HG03159 (cell line): Measurements from ENCODE around the gene INO80.
"Not testable (repeated sequence)": the region's sequence is repeated elsewhere in the genome, so short reads cannot be mapped to it uniquely, and the experiment has no call there.

Experiments
- ATAC-seq: cut with Tn5 transposase; IDR thresholded peaks from one replicate; pipeline ENCODE4 v1.9.1; 2021; ENCODE audit warnings: mild to moderate bottlenecking, moderate library complexity; ENCODE audit not compliant: unreplicated experiment

Gene INO80, protein sequence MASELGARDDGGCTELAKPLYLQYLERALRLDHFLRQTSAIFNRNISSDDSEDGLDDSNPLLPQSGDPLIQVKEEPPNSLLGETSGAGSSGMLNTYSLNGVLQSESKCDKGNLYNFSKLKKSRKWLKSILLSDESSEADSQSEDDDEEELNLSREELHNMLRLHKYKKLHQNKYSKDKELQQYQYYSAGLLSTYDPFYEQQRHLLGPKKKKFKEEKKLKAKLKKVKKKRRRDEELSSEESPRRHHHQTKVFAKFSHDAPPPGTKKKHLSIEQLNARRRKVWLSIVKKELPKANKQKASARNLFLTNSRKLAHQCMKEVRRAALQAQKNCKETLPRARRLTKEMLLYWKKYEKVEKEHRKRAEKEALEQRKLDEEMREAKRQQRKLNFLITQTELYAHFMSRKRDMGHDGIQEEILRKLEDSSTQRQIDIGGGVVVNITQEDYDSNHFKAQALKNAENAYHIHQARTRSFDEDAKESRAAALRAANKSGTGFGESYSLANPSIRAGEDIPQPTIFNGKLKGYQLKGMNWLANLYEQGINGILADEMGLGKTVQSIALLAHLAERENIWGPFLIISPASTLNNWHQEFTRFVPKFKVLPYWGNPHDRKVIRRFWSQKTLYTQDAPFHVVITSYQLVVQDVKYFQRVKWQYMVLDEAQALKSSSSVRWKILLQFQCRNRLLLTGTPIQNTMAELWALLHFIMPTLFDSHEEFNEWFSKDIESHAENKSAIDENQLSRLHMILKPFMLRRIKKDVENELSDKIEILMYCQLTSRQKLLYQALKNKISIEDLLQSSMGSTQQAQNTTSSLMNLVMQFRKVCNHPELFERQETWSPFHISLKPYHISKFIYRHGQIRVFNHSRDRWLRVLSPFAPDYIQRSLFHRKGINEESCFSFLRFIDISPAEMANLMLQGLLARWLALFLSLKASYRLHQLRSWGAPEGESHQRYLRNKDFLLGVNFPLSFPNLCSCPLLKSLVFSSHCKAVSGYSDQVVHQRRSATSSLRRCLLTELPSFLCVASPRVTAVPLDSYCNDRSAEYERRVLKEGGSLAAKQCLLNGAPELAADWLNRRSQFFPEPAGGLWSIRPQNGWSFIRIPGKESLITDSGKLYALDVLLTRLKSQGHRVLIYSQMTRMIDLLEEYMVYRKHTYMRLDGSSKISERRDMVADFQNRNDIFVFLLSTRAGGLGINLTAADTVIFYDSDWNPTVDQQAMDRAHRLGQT (N-terminal part only)

DNA sequence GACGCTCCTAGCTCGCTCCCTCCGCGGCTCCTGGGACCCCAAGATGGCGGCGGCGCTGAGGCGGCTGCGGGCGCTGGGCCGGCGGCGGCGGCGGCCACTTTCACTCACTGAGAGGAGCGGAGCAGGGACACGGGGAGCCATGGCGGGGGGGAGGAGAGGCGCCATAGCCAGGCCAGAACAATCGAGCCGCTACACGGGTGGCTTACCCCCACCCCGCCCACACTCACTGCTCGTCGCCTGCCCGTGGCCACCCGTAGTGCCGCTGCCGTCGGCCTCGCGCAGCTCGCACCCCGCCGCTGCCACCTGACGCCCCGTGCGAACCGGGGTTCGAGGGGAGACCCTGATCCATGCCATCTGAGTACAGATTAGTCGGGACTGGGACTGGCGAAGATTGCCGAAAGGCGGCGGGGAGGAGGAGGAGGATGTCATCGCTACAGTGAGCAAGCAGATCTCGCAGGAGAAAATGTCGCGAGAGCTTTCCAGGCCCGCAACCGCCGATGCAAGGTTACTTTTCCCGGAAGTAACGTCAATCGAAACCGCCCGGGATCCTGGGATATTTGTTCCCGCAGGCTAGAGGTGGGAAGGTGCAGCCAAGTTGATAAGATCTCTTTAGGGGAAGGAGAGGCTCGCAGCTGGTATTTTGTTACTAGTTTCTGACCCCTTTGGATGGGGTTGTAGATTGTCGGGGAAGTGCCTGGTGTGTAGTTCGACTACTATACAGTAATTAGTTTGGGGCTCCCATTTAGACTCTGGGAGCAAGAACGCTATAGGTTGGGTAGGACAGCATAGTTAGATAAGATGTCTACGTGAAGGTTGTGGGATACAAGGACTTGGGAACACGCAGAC, at the start of gene INO80:
TSS of gene INO80 (minus strand) at position 165 of the 846 bp plus-strand sequence. CDS start 19,970 bp downstream, outside the sequence.
- peak; percentile 66 for ATAC-seq

DNA sequence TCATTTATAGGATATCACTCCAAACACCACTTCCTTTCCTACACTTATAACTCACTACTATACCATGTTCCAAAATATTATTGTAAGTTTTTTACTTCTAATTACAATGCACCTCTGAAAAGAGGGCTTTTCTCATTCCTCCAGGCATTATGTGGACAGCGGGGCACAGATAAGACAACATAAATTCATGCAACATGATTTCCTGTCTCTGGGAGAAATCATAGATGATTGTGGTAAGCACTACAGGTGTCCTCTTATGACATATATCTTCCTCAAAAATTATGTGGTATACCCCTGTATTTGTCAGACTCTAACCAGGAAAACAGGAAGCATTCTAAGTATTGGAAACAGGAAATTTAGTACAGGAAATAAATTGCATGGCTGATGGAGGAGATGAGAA, 45.7 kb upstream of the INO80 start:
- no peak for ATAC-seq

DNA sequence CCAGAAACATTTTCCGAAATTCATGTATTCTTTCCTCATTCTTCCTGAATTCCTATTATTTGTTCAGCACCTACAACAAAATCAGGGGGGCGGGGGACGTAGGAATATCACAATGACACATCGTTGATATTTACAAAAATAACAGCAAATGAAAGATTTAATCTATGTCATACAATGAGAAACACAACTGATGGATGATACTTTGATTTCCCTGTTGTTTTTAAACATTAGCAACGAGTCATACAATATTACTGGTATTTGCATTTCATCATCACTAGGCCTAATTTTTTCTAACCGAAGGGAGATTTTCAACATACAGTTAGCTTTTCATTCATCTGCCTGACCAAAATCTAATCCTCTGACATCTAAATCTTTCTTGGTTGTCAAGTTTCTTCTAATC, 45.3 kb upstream of the INO80 start:
- no peak for ATAC-seq

DNA sequence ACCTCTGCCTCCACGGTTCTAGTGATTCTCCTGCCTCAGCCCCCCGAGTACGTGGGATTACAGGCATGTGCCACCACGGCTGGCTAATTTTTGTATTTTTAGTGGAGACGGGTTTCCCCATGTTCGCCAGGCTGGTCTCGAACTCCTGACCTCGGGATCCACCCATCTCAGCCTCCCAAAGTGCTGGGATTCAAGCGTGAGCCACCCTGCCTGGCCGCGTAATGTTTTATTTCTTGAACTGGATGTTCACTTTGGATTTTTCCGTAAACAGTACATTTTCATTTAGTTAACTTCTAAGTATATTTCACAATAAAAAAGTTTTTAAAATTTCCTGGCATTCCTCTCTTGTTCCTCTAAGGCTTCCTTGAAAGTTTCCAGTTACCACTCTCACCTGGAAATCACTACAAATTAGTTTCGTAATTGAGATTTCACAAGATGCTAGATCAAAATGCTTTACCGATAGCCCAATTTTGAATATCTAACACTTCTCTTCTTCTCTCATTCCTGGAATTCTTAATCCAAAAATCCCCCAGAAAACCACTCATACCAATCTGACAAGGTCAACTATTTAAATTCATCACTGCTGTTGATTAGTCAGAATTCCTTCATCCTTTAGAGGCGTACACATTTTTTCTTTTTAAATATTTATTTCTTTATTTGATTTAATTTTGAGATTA, 44.7 kb upstream of the INO80 start:
- no peak for ATAC-seq

DNA sequence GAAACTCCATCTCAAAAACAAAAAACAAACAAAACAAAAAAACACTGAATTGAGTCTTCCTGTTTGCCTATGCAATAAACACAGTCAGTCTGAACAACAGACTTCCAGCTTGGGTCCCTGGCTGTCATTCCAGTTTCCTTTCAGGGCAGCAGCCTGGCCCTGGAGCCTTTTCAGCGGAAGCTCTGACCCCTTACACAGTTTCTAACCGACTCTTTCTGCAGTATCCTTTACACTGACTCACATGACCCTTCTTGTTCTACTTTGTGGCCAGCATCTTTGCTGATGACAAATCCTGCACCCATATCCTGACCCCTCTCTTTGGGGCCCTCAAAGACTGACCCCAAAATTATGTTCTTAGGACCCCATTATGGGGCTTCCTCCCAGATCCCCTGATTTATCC, 38.3 kb upstream of the INO80 start:
- ATAC-seq: no peak

DNA sequence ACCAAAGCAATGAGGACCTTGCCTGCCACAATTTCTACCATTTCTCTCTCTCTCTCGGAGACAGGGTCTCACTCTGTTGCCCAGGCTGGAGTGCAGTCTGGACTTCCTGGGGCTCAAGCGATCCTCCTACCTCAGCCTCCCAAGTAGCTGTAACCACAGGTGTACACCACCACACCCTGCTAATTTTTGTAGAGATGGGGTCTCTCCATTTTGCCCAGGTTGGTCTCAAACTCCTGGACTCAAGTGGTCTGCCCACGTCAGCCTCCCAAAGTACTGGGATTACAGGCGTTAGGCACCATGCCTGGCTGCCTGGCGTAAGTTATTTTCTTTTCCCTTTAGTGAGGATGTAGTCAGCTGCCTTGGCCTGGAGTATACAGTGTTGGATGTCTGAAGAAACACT, 37.7 kb upstream of the INO80 start:
- no peak for ATAC-seq

DNA sequence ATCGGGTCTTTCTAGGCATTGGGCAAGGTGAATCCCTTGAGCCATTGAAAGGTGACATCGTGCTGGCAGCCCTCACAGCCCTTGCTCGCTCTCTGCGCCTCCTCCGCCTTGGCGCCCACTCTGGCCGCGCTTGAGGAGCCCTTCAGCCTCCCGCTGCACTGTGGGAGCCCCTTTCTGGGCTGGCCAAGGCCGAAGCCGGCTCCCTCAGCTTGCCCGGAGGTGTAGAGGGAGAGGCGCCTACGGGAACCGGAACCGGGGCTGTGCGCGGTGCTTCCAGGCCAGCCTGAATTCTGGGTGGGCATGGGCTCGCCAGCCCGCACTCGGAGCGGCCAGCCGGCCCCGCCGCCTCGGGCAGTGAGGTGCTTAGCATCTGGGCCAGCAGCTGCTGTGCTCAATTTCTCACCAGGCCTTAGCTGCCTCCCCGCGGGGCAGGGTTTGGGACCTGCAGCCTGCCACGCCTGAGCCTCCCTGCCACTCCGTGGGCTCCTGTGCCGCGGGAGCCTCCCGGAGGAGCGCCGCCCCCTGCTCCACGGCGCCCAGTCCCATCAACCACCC, 35.4 kb upstream of the INO80 start:
- ATAC-seq: no peak

DNA sequence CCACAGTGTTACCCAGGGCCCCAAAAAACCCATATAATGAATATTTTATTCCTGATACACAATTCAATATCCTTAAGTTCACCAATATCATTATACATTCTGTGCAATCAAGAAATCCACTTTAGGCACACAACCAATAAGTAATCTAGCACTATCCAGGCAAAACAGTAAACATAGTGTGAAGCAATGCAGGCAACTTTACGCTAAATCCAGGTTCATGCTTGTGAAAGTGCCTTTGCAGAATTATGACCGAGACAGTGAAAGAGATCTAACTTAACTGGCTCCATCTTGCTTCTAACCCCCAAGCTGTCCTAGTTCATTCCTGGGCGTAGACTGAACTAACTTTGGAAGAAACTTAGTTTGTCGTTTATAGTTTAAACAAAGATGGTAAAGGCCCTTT, 34.2 kb upstream of the INO80 start:
- no peak for ATAC-seq

DNA sequence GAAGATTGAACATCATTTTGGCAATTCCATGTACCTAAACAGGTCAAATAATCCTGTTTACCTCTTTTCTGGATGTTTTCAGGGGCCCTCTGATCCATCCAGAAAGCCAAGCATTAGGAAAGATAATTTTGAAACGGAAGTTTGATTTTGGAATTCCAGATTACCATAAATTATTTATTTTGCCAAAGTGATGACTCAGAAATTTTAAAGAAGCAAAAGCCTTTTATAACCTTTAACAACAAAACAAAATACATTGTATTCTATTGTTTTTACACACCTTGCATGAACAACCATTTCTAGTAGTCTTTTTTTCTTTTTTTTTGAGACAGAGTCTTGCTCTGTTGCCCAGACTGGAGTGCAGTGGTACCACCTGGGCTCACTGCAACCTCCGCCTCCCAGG, 32.0 kb upstream of the INO80 start:
- ATAC-seq: no peak

DNA sequence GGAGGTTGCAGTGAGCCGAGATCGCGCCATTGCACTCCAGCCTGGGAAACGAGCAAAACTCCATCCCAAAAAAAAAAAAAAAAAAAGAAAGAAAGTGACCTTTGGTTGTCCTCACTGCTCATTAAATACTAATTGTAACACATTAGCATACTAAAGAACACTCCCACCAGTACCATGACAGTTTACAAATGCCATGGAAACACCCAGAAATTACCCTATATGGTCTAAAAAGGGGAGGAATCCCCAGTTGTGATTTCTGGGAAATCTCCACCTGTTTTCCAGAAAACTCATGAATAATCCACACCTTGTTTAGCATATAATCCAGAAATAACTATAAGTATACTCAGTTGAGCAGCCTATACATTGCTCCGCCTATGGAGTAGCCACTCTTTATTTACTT, 23.5 kb upstream of the INO80 start:
- ATAC-seq: no peak

DNA sequence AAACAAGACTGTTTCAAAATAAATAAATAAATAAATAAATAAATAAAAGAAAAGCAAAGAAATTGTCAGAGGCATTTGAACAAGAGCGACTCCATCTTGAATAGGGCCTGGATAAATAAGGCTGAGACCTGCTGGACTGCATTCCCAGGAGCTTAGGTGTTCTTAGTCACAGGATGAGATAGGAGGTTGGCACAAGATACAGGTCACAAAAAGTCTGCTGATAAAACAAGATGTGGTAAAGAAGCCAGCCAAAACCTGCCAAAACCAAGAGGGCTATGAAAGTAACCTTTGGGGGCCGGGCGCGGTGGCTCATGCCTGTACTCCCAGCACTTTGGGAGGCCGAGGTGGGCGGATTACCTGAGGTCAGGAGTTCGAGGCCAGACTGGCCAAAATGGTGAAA, 23.0 kb upstream of the INO80 start:
- not testable (repeated sequence) for ATAC-seq

DNA sequence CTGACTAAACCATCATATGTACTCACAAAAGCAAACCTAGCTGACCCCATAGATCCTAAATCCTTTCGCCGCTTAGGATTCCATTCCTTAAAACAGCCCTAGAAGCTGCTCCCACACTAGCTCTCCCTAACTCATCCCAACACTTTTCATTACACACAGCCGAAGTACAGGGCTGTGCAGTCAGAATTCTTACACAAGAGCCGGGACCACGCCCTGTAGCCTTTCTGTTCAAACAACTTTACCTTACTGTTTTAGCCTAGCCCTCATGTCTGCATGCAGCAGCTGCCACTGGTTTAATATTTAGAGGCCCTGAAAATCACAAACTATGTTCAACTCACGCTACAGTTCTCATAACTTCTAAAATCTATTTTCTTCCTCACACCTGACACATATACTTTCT, 19.5 kb upstream of the INO80 start:
- not testable (repeated sequence) for ATAC-seq

DNA sequence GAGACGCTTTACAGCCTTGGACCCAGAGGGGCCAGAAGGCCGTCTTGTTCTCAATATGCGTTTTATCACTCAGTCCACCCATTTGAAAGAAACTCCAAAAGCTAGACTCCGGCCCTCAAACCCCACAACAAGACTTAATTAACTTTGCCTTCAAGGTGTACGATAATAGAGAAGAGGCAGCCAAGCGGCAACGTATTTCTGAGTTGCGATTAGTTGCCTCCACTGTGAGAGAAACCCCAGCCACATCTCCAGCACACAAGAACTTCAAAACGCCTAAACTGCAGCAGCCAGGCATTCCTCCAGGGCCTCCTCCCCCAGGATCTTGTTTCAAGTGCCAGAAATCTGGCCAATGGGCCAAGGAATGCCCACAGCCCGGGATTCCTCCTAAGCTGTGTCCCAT, 17.4 kb upstream of the INO80 start:
- ATAC-seq: no peak

DNA sequence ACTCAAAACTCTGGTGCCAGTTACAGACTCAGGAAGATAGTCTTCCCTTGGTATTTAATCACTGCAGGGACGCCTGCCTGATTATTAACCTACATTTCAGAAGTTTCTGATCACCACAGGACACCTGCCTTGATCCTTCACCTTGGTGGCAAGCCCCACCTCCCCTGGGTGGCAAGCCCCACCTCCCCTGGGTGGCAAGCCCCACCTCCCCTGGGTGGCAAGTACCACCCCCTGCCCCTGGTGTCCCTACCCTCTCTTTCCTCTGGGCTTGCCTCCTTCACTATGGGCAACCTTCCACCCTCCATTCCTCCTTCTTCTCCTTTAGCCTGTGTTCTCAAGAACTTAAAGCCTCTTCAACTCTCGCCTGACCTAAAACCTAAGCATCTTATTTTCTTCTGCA, 16.0 kb upstream of the INO80 start:
- ATAC-seq: not testable (repeated sequence)

DNA sequence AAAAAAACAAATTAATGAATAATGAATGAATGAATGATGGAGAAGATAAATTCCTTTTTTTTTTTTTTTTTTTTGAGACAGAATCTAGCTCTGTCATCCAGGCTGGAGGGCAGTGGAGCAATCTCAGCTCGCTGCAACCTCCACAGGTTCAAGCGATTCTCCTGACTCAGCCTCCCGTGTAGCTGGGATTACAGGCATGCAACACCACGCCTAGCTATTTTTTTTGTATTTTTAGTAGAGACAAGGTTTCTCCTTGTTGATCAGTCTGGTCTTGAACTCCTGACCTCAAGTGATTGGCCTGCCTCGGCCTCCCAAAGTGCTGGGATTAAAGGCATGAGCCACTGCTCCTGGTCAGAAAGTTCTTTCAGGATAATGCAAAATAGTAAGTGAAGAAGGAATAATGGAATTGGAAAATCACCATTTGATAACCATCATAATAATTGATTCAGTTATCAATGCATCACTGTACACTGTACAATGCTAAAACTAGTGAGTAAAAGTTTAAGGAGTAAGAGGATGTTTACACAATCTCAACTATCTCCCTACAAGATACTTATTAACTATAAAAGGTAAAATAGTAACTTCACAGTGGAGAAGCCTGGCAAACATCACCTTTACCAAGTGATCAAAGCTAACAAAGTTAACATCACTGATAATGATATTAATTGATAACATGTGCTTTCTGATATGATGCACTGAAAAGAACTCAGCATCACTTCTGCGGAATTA, 12.3 kb upstream of the INO80 start:
- ATAC-seq: no peak

DNA sequence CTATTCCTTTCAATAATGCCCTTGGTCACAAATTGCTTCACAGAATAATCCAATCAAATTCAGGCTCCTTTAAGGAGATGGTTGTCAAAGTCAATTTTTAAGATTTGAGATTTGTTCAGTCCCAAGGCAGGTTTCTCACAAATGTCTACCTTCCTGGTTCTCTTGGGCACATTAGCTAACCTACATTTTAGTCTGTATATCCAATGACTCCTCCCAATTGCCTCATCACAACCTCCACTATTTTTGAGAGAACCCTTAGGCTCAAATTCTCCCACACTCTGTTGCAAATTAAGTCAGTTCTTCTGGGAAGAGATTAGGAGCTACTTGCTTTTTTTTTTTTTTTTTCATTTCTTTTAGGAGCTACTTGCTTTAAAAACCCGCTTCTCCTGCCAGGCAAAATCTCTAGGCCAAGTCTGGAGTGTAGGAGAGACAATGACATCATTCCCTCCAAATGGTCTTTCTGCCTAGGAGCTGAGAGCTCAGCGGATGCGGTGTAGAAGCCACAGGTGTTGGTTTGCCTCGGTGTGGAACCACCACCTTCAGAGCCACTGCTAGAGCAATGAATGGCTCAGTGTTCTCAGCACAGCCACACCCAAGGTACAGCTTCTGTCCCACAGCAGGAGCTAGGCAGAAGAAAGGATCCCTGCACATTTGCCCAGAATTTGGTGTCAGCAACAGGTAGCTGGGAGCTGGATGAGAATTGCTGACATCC, 10.0 kb upstream of the INO80 start:
- ATAC-seq: no peak

DNA sequence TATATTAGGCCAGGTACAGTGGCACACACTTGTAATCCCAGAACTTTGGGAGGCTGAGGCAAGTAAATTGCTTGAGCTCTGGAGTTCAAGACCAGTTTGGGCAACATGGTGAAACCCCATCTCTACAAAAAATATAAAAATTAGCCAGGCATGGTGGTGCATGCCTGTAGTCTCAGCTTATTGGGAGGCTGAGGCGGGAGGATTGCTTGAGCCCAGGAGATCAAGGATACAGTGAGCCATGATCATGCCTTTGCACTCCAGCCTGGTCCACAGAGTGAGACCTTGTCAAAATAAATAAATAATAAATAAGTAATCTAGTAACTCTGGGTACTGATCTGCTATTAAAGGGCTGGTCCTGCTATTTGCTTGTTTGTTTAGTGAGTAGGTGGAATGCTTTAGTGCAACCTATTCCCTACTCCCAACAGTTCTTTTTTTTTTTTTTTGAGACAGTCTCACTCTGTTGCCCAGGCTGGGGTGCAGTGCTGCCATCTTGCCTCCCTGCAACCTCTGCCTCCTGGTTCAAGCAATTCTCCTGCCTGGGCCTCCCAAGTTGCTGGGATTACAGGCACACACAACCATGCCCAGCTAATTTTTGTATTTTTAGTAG, 9.1 kb upstream of the INO80 start:
- ATAC-seq: no peak

DNA sequence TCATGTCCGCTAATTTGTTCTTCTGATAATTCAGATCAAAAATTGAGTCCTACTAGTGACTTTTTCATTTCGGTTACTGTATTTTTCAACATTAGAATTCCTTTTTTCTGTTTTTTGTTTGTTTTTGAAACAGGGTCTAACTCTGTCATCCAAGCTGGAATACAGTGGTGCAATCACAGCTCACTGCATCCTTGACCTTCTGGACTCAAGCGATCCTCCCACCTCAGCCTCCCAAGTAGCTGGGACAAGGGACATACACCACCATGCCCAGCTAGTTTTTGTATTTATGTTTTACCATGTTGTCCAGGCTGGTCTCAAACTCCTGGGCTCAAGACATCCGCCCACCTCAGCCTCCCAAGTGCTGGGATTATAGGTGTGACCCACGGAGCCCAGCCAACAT, 8.0 kb upstream of the INO80 start:
- no peak for ATAC-seq
